GM21528 (cell line): ENCODE data around the gene RGS9.
"Not testable (repeated sequence)": the region's sequence is repeated elsewhere in the genome, so short reads cannot be mapped to it uniquely, and the experiment has no call there.

Experiments
- ATAC-seq: cut with Tn5 transposase; IDR thresholded peaks from one replicate; pipeline ENCODE4 v1.9.1; 2021; ENCODE audit warnings: mild to moderate bottlenecking, moderate library complexity; ENCODE audit not compliant: unreplicated experiment, low FRiP score

RGS9 gene

GRCh38 chr17:65177901-65178300 lies 40.7 kb downstream of the RGS9 start:
- no peak for ATAC-seq

- ATAC-seq, result not testable (repeated sequence)
Measured at GRCh38 chr17:65180276-65180675, 43.1 kb downstream of the RGS9 start.

- ATAC-seq, result not testable (repeated sequence)
Measured at GRCh38 chr17:65180752-65181236, 43.6 kb downstream of the RGS9 start.

GRCh38 chr17:65181237-65182061 lies 44.3 kb downstream of the RGS9 start:
- ATAC-seq, result peak; percentile 75

- peak; percentile 8 for ATAC-seq
Measured at GRCh38 chr17:65182233-65182632, 45.1 kb downstream of the RGS9 start.

- no peak for ATAC-seq
Measured at GRCh38 chr17:65183736-65184135, 46.6 kb downstream of the RGS9 start.

- no peak for ATAC-seq
Measured at GRCh38 chr17:65184235-65184959, 47.2 kb downstream of the RGS9 start.

- ATAC-seq, result no peak
Measured at GRCh38 chr17:65185062-65185461, 47.9 kb downstream of the RGS9 start.

- ATAC-seq, result no peak
Measured at GRCh38 chr17:65185668-65186382, 48.7 kb downstream of the RGS9 start.

- no peak for ATAC-seq
Measured at GRCh38 chr17:65190467-65191097, 53.4 kb downstream of the RGS9 start.

GRCh38 chr17:65191811-65192740 lies 54.9 kb downstream of the RGS9 start:
- ATAC-seq, result no peak

- no peak for ATAC-seq
Measured at GRCh38 chr17:65193305-65193704, 56.1 kb downstream of the RGS9 start.

GRCh38 chr17:65193716-65194293 lies 56.6 kb downstream of the RGS9 start:
- ATAC-seq, result no peak

- ATAC-seq, result no peak
Measured at GRCh38 chr17:65194670-65195334, 57.6 kb downstream of the RGS9 start.

- no peak for ATAC-seq
Measured at GRCh38 chr17:65195716-65196115, 58.5 kb downstream of the RGS9 start.

- ATAC-seq, result no peak
Measured at GRCh38 chr17:65196617-65197016, 59.4 kb downstream of the RGS9 start.

GRCh38 chr17:65197201-65197600 lies 60.0 kb downstream of the RGS9 start:
- no peak for ATAC-seq

GRCh38 chr17:65198653-65199382 lies 61.6 kb downstream of the RGS9 start:
- no peak for ATAC-seq
